ENCODE measurements around the gene HDHD5.

Gene HDHD5

GRCh38 chr22:17158568-17159503 is at the start of gene HDHD5:
HDHD5 (minus strand) TSS chr22:17159277; CDS start chr22:17159251, 26 bp downstream.
- no peaks in the 10 kb centered on the region for H3K36me3 ChIP-seq (ENCODE audit: insufficient read depth, low read length)
- peak within 1 kb of the TSS; percentile 69 for H3K27ac ChIP-seq (ENCODE audit: low read depth, low read length)
- no peaks in the 10 kb centered on the region for H3K27me3 ChIP-seq (ENCODE audit: insufficient read depth, low read length)
- H3K4me1 ChIP-seq (ENCODE audit: control insufficient read depth, insufficient read depth, low read length, unreplicated experiment) = peaks cover 7% of the 10 kb centered on the region
- H2AFZ ChIP-seq (ENCODE audit: low read length, unreplicated experiment) = peak within 1 kb of the TSS; percentile 87
- peak within 1 kb of the TSS; percentile 85 for H3K4me3 ChIP-seq (ENCODE audit: low read depth, low read length)
- H3K79me2 ChIP-seq (ENCODE audit: control insufficient read depth, insufficient read depth, low read length, unreplicated experiment) = peaks cover 31% of the 10 kb centered on the region

- Histone ChIP-seq H3K79me2 (ENCODE audit: control insufficient read depth, insufficient read depth, low read length, unreplicated experiment) (no peaks in the 10 kb centered on the region), H3K4me1 (ENCODE audit: control insufficient read depth, insufficient read depth, low read length, unreplicated experiment) (no peaks in the 10 kb centered on the region), H3K27me3 (ENCODE audit: insufficient read depth, low read length) (no peaks in the 10 kb centered on the region), H3K4me3 (ENCODE audit: low read depth, low read length) (no peak overlapping the region), H2AFZ (ENCODE audit: low read length, unreplicated experiment) (no peak overlapping the region), H3K27ac (ENCODE audit: low read depth, low read length) (no peak overlapping the region), H3K36me3 (ENCODE audit: insufficient read depth, low read length) (no peaks in the 10 kb centered on the region)
These were observed 46.4 kb upstream of the HDHD5 start for GRCh38 chr22:17205432-17205831.

- H3K36me3 ChIP-seq (ENCODE audit: insufficient read depth, low read length) = no peaks in the 10 kb centered on the region
- H3K27ac ChIP-seq (ENCODE audit: low read depth, low read length) = no peak overlapping the region
- peaks cover 3% of the 10 kb centered on the region for H3K4me1 ChIP-seq (ENCODE audit: control insufficient read depth, insufficient read depth, low read length, unreplicated experiment)
- H3K4me3 ChIP-seq (ENCODE audit: low read depth, low read length) = no peak overlapping the region
- H2AFZ ChIP-seq (ENCODE audit: low read length, unreplicated experiment) = no peak overlapping the region
- H3K79me2 ChIP-seq (ENCODE audit: control insufficient read depth, insufficient read depth, low read length, unreplicated experiment) = no peaks in the 10 kb centered on the region
- no peaks in the 10 kb centered on the region for H3K27me3 ChIP-seq (ENCODE audit: insufficient read depth, low read length)
These were observed 42.3 kb upstream of the HDHD5 start for GRCh38 chr22:17201285-17201945.

DNA sequence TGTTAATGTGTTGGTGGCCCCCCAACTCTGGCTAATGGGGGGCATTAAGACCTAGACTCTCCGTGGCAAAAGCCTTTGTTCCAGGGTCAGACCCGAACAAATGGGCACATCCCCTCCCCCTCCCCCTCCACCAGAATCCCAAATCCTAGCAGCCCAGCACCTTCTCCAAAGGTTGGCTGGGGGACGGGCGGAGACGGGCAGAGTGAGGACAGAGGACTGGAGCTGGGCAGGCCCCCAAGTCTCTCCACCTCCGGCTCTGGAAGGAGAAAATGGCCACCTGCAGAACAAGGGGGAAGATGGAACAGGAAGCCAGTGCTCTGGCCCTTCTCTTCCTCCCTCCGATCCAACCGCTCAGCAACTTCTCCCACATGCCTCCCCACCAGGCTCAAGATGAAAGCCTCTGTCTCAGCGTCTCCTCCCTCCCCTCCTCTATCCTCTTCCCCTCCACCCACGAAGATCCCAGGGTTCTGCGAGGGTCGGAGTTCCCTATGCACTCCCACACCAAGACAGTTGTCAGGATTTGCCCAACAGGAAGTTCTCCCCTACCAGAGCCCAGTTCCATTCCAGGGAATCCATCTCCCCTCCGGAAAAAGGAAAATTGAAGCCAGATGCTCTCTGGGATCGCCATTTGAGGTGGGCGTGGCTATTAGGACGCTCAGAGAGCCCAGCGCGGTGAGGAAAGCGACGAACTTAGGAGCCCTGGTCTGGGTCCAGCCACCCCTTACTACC is 40.1 kb upstream of the HDHD5 start:
- Histone ChIP-seq H3K79me2 (ENCODE audit: control insufficient read depth, insufficient read depth, low read length, unreplicated experiment) (no peaks in the 10 kb centered on the region), H3K4me1 (ENCODE audit: control insufficient read depth, insufficient read depth, low read length, unreplicated experiment) (peaks cover 3% of the 10 kb centered on the region), H3K27ac (ENCODE audit: low read depth, low read length) (peak overlapping the region; percentile 34; the same call in 1 of the 2 replicates), H3K4me3 (ENCODE audit: low read depth, low read length) (peak overlapping the region; percentile 64), H2AFZ (ENCODE audit: low read length, unreplicated experiment) (peak overlapping the region; percentile 68), H3K36me3 (ENCODE audit: insufficient read depth, low read length) (no peaks in the 10 kb centered on the region), H3K27me3 (ENCODE audit: insufficient read depth, low read length) (no peaks in the 10 kb centered on the region)

GRCh38 chr22:17198170-17199002 is 39.3 kb upstream of the HDHD5 start:
- H3K27me3 ChIP-seq (ENCODE audit: insufficient read depth, low read length) = no peaks in the 10 kb centered on the region
- H3K79me2 ChIP-seq (ENCODE audit: control insufficient read depth, insufficient read depth, low read length, unreplicated experiment) = no peaks in the 10 kb centered on the region
- peak overlapping the region; percentile 34; the same call in 1 of the 2 replicates for H3K27ac ChIP-seq (ENCODE audit: low read depth, low read length)
- peak overlapping the region; percentile 14 for H2AFZ ChIP-seq (ENCODE audit: low read length, unreplicated experiment)
- H3K4me3 ChIP-seq (ENCODE audit: low read depth, low read length) = peak overlapping the region; percentile 64
- no peaks in the 10 kb centered on the region for H3K36me3 ChIP-seq (ENCODE audit: insufficient read depth, low read length)
- peaks cover 3% of the 10 kb centered on the region for H3K4me1 ChIP-seq (ENCODE audit: control insufficient read depth, insufficient read depth, low read length, unreplicated experiment)

DNA sequence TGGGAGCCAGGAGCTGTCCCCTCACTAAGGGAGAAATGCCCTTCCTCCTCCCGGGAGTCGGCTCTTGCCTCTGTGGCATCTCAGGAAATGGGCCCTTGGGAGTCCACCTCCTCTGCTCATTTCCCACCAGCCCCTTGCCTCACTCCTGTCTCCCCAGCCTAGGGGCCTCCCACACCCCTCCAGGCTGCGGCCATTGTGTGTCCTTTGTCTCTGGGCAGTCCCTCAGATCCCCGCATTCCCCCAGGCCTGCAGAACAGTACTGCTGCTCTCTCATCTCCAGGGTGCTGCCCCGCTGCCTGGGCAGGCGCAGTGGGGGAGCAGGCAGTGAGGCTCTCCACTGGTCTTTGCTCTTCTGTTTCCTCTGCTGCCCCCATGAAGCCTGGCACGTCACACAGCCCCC is 35.1 kb upstream of the HDHD5 start:
- Histone ChIP-seq H2AFZ (ENCODE audit: low read length, unreplicated experiment) (no peak overlapping the region), H3K4me1 (ENCODE audit: control insufficient read depth, insufficient read depth, low read length, unreplicated experiment) (peaks cover under 1% of the 10 kb centered on the region), H3K4me3 (ENCODE audit: low read depth, low read length) (no peak overlapping the region), H3K36me3 (ENCODE audit: insufficient read depth, low read length) (no peaks in the 10 kb centered on the region), H3K27ac (ENCODE audit: low read depth, low read length) (no peak overlapping the region), H3K27me3 (ENCODE audit: insufficient read depth, low read length) (no peaks in the 10 kb centered on the region), H3K79me2 (ENCODE audit: control insufficient read depth, insufficient read depth, low read length, unreplicated experiment) (no peaks in the 10 kb centered on the region)

DNA sequence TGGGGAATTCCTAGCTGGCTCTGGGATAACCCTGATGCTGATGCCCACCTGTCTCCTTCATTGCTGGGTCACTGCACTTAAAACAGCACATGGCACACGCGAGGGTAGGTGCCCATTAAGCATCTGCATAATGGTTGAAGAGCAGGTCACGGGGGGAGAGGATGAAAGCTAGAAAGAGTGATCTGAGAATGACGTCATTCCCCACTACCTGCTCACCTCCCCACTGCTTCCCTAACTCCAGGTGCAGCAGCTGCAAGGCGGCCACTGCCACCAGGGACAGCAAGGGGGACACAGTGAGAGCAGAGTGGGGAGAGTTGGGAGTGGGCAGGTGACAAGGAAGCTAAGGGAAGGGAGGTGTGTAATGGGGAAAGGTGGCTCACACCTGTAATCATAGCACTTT is 33.1 kb upstream of the HDHD5 start:
- no peaks in the 10 kb centered on the region for H3K27me3 ChIP-seq (ENCODE audit: insufficient read depth, low read length)
- no peaks in the 10 kb centered on the region for H3K4me1 ChIP-seq (ENCODE audit: control insufficient read depth, insufficient read depth, low read length, unreplicated experiment)
- H2AFZ ChIP-seq (ENCODE audit: low read length, unreplicated experiment) = no peak overlapping the region
- H3K4me3 ChIP-seq (ENCODE audit: low read depth, low read length) = no peak overlapping the region
- H3K36me3 ChIP-seq (ENCODE audit: insufficient read depth, low read length) = no peaks in the 10 kb centered on the region
- H3K79me2 ChIP-seq (ENCODE audit: control insufficient read depth, insufficient read depth, low read length, unreplicated experiment) = no peaks in the 10 kb centered on the region
- H3K27ac ChIP-seq (ENCODE audit: low read depth, low read length) = no peak overlapping the region

GRCh38 chr22:17191163-17191784 is 32.2 kb upstream of the HDHD5 start:
- peak overlapping the region; percentile 63 for H3K4me3 ChIP-seq (ENCODE audit: low read depth, low read length)
- no peaks in the 10 kb centered on the region for H3K36me3 ChIP-seq (ENCODE audit: insufficient read depth, low read length)
- H3K27ac ChIP-seq (ENCODE audit: low read depth, low read length) = no peak overlapping the region
- H2AFZ ChIP-seq (ENCODE audit: low read length, unreplicated experiment) = peak overlapping the region; percentile 32
- H3K79me2 ChIP-seq (ENCODE audit: control insufficient read depth, insufficient read depth, low read length, unreplicated experiment) = no peaks in the 10 kb centered on the region
- no peaks in the 10 kb centered on the region for H3K27me3 ChIP-seq (ENCODE audit: insufficient read depth, low read length)
- no peaks in the 10 kb centered on the region for H3K4me1 ChIP-seq (ENCODE audit: control insufficient read depth, insufficient read depth, low read length, unreplicated experiment)

DNA sequence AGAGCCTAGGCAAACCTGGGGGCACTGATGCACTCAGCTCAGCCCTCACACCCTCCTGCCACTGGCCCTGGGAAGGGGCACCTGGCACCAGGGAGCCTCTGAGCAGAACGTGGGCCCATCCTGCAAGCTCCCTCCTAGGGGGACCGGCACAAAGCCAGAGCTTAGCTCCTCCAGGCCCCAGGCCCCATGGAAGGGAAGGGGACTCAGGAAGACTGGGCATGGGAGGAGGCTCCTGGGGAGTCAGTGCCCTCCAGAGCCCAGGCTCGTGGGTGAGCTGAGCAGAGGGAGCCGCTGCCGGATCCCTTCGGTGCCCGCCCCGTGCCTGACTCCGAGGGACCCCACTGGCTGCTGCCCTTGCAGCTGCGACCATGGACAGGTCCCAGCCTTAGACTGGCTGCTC is 31.6 kb upstream of the HDHD5 start:
- Histone ChIP-seq H2AFZ (ENCODE audit: low read length, unreplicated experiment) (peak overlapping the region; percentile 32), H3K4me1 (ENCODE audit: control insufficient read depth, insufficient read depth, low read length, unreplicated experiment) (no peaks in the 10 kb centered on the region), H3K36me3 (ENCODE audit: insufficient read depth, low read length) (no peaks in the 10 kb centered on the region), H3K79me2 (ENCODE audit: control insufficient read depth, insufficient read depth, low read length, unreplicated experiment) (no peaks in the 10 kb centered on the region), H3K27ac (ENCODE audit: low read depth, low read length) (no peak overlapping the region), H3K27me3 (ENCODE audit: insufficient read depth, low read length) (no peaks in the 10 kb centered on the region), H3K4me3 (ENCODE audit: low read depth, low read length) (peak overlapping the region; percentile 63)
